Erythroblast (primary cell): ENCODE measurements around the gene PKP2.

ENCODE experiments used
- DNase-seq, 2 experiments: peaks; one replicate each; lab custom pipeline; 2025; lab: John Stamatoyannopoulos, UW
- GATA1 ChIP-seq: IDR thresholded peaks from 2 replicates; pipeline ENCODE4 v1.6.1; 2011; ENCODE audit warnings: low read depth, mild to moderate bottlenecking, control low read depth, low read length, moderate library complexity
- POLR2A ChIP-seq: IDR thresholded peaks from 2 replicates; pipeline ENCODE4 v1.6.1; 2011; ENCODE audit warnings: mild to moderate bottlenecking, low read length

PKP2 gene

GRCh38 chr12:32834122-32834521 lies 62.5 kb downstream of the PKP2 start:
- TF ChIP-seq POLR2A, result no peak
- TF ChIP-seq GATA1, result no peak
- no peak for DNase-seq

GRCh38 chr12:32828552-32828951 lies 68.0 kb downstream of the PKP2 start:
- no peak for TF ChIP-seq POLR2A
- DNase-seq, result no peak

DNA sequence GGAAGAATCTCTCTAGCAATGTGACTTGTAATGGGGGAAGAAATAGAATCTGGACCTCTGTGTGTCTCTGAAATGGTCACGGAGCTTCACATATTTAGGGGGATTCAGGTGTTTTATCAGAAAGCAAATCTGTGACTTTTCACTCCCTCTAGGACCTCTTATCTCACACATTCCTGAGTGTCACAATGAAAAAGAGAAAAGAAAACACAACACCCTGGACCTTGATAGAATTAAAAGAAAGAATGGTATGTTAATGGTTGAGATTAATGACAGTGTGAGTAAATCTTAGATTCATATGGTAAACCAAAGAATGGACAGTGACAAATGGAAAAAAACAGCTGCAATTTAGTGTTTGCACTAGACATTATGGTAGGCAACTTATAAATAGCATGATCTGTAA lies 68.5 kb downstream of the PKP2 start:
- TF ChIP-seq POLR2A, result no peak
- no peak for TF ChIP-seq GATA1
- DNase-seq, result no peak

DNA sequence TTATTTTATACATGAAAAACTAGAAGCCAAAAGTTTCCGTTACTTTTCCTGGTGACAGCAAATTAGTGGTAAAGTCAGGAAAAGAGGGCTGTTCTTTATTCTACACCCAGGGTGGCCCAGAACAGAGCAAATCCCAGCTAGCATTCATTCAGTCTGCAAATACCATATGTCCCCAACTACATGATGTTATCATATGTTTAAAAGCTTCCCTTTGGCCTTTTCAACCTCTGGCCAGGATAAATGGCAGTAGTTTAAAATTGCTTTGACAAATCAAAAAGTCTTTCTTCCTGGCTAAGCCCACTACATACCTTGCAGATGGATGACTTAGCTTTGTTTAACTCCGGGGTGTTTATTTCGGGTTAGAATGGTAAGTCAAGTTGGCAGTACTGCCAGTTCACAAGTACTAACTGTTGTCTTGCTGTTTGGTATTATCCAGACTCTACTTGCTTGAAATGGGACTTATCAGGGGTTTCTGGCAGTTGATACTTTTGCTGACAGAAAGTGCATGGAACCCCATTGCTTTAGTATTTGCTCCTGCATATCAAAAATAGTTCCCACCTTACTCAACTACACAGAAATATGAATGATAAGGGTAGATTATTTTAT lies 69.7 kb downstream of the PKP2 start:
- DNase-seq, result no peak
- TF ChIP-seq POLR2A, result no peak
- TF ChIP-seq GATA1, result no peak

- DNase-seq, result no peak
- no peak for TF ChIP-seq GATA1
- TF ChIP-seq POLR2A, result no peak
These were observed 72.0 kb downstream of the PKP2 start for GRCh38 chr12:32824596-32824995.

GRCh38 chr12:32822344-32822743 lies 74.2 kb downstream of the PKP2 start:
- no peak for DNase-seq
- no peak for TF ChIP-seq GATA1
- TF ChIP-seq POLR2A, result no peak

- no peak for TF ChIP-seq POLR2A
- TF ChIP-seq GATA1, result no peak
- no peak for DNase-seq
These were observed 74.9 kb downstream of the PKP2 start for GRCh38 chr12:32821710-32822109.

DNA sequence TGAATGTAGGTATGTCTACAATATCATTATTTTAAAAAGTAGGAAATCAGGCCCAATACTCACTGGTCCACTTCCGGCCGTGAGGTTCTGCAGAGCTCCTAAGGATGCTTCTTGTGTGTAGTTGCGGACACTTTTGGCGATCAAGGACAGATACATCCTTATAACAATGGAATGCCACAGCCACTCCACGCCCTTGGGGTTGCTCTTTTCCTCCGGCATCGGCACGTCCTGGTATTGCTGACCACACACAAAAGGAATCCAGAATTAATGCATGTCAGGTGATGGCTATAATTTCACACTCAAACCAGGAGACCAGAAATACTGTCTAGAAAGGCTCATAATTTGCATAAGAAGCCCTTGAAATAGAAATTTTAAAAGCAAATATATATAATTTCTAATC lies 75.3 kb downstream of the PKP2 start:
- DNase-seq, result no peak
- TF ChIP-seq GATA1 (no peak), POLR2A (no peak)

GRCh38 chr12:32820376-32820931 lies 76.1 kb downstream of the PKP2 start:
- TF ChIP-seq POLR2A (no peak), GATA1 (no peak)
- no peak for DNase-seq

DNA sequence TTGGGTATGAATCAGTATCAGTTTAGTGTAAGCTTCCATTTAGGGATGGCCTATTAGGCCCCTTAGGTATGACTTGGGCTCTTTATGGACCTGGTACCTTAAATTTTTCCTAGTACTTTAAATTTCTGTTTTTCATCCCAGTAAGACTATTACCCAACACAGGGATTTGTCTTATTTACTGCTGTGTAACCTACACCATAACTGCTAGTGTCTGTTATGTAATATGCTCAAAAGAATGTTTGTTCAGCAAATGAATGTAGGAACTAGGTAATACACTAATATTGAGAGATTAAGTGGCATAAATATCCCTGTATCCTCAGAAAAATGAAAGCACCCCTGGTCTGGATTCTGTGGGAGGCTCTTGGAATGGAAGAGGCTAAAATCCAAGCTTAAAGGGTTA lies 77.2 kb downstream of the PKP2 start:
- DNase-seq, result no peak
- no peak for TF ChIP-seq POLR2A

- DNase-seq, result no peak
- TF ChIP-seq GATA1 (no peak), POLR2A (no peak)
These were observed 84.7 kb downstream of the PKP2 start for GRCh38 chr12:32811686-32812392.

DNA sequence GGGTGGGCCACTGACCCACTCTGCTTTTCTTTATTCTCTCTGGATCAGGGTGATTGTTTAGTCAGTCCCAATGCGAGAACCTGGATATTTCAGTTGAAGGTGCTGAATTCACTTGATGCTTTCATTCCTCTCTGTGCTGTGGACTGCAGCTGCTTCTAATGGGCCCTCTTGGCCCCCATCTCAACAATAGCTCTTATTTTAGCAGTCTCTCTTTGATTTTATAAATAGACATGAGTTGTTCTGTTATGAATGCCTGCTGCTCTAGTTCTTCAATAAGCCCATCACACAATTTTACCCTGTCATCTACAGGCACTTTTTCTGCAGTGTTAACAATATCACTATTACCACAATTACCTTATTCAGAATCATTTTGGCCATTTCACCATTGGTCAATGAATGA lies 86.7 kb downstream of the PKP2 start:
- TF ChIP-seq POLR2A (no peak), GATA1 (no peak)
- DNase-seq, result no peak

GRCh38 chr12:32809196-32809595 lies 87.4 kb downstream of the PKP2 start:
- TF ChIP-seq GATA1, result no peak
- TF ChIP-seq POLR2A, result no peak
- no peak for DNase-seq

GRCh38 chr12:32804301-32804700 lies 92.3 kb downstream of the PKP2 start:
- DNase-seq, result no peak
- TF ChIP-seq GATA1 (no peak), POLR2A (no peak)

GRCh38 chr12:32801269-32801980 lies 95.2 kb downstream of the PKP2 start:
- TF ChIP-seq GATA1 (no peak), POLR2A (no peak)
- DNase-seq, result no peak
